PC-9 (cell line): ENCODE data around the gene VTCN1. TPM values are rescaled to one million over a fixed set of nuclear protein-coding genes. Genes with fewer than 3 reads are reported as not detected.
A peak's percentile ranks its signal among the peaks of the same experiment; 100 is the strongest.

Experiments
- BruUV-seq: library from RNA; stranded (reverse); fragments of 400-500 nt; replicated peaks from 2 replicates; lab custom pipeline; 2021; lab: Mats Ljungman, UMichigan
- CTCF ChIA-PET: fragments of 300-600 bp; sonication (Branson Sonifier 250); formaldehyde crosslinking; loops from one replicate; lab custom pipeline; 2022; ENCODE audit warnings: antibody characterized with exemption; lab: Charles Lee
- POLR2A ChIA-PET: fragments of 300-600 bp; sonication (Branson Sonifier 250); formaldehyde crosslinking; loops from one replicate; lab custom pipeline; 2022; ENCODE audit warnings: antibody characterized with exemption; ENCODE audit not compliant: unreplicated experiment; lab: Charles Lee
- DNase-seq, 2 experiments: peaks; one replicate each; pipeline versions ENCODE4 v3.0.0 to v3.0.0-alpha.2; 2015 to 2022; ENCODE audit warnings: mixed read lengths in 1 of 2
- H2AFZ ChIP-seq: fragments of 200-600 bp; sonication (generic); 2 replicates; pipeline ENCODE4 v1.8.1; 2017; ENCODE audit warnings: antibody characterized with exemption
- H3F3A ChIP-seq: fragments of 200-600 bp; sonication (generic); 2 replicates; pipeline ENCODE4 v1.8.1; 2017; ENCODE audit warnings: antibody characterized with exemption, mild to moderate bottlenecking, low read depth; ENCODE audit not compliant: insufficient read depth
- H3K27ac ChIP-seq: fragments of 200-600 bp; sonication (generic); 2 replicates; pipeline ENCODE4 v1.6.1; 2016; ENCODE audit warnings: mixed run types
- H3K27me3 ChIP-seq: fragments of 200-600 bp; sonication (generic); 2 replicates; pipeline ENCODE4 v1.6.1; 2016; ENCODE audit warnings: low read depth, mixed run types; ENCODE audit not compliant: insufficient read depth
- H3K36me3 ChIP-seq: fragments of 200-600 bp; sonication (generic); 2 replicates; pipeline ENCODE4 v1.6.1; 2016; ENCODE audit warnings: low read depth, mixed run types
- H3K4me1 ChIP-seq: fragments of 200-600 bp; sonication (generic); replicated peaks from 2 replicates; pipeline ENCODE4 v1.6.1; 2016; ENCODE audit warnings: mixed run types; ENCODE audit not compliant: insufficient read depth
- H3K4me2 ChIP-seq: fragments of 200-600 bp; sonication (generic); 2 replicates; pipeline ENCODE4 v1.6.1; 2017; ENCODE audit warnings: mixed run types
- H3K4me3 ChIP-seq: fragments of 200-600 bp; sonication (generic); 2 replicates; pipeline ENCODE4 v1.6.1; 2016; ENCODE audit warnings: mixed run types
- H3K79me2 ChIP-seq: fragments of 200-600 bp; sonication (generic); 2 replicates; pipeline ENCODE4 v1.6.1; 2017; ENCODE audit warnings: low read depth, mixed run types
- H3K9me2 ChIP-seq: fragments of 200-600 bp; sonication (generic); 2 replicates; pipeline ENCODE4 v1.8.1; 2017; ENCODE audit warnings: mild to moderate bottlenecking; ENCODE audit not compliant: insufficient read depth
- H3K9me3 ChIP-seq: fragments of 200-600 bp; sonication (generic); 2 replicates; pipeline ENCODE4 v1.8.1; 2016; ENCODE audit warnings: low read depth; ENCODE audit not compliant: insufficient read depth
- H4K20me1 ChIP-seq: fragments of 200-600 bp; sonication (generic); 2 replicates; pipeline ENCODE4 v1.8.1; 2017; ENCODE audit not compliant: insufficient read depth
- EZH2 ChIP-seq: fragments of 200-600 bp; sonication (generic); IDR thresholded peaks from 2 replicates; pipeline ENCODE4 v1.8.0; 2017; ENCODE audit warnings: antibody characterized with exemption, low read depth
- intact Hi-C: fragments of 100-400 bp; cut with micrococcal nuclease; formaldehyde crosslinking; loops from one replicate; pipeline ENCODE4 v1.10.0; 2022; ENCODE audit not compliant: unreplicated experiment
- total RNA-seq: library from RNA; stranded (reverse); gene quantifications from 2 replicates; pipeline ENCODE4 v1.2.3, GENCODE V29; 2021
- TF ChIP-seq, protein P1 (sequence below): fragments of 200-600 bp; sonication (generic); conservative IDR thresholded peaks from 2 replicates; pipeline ENCODE4 v1.6.1; 2017; ENCODE audit warnings: mixed run types, antibody characterized with exemption, mild to moderate bottlenecking, moderate library complexity

Gene VTCN1
- total RNA-seq, 1 experiment from 2014 or later: 5.0 TPM

DNA sequence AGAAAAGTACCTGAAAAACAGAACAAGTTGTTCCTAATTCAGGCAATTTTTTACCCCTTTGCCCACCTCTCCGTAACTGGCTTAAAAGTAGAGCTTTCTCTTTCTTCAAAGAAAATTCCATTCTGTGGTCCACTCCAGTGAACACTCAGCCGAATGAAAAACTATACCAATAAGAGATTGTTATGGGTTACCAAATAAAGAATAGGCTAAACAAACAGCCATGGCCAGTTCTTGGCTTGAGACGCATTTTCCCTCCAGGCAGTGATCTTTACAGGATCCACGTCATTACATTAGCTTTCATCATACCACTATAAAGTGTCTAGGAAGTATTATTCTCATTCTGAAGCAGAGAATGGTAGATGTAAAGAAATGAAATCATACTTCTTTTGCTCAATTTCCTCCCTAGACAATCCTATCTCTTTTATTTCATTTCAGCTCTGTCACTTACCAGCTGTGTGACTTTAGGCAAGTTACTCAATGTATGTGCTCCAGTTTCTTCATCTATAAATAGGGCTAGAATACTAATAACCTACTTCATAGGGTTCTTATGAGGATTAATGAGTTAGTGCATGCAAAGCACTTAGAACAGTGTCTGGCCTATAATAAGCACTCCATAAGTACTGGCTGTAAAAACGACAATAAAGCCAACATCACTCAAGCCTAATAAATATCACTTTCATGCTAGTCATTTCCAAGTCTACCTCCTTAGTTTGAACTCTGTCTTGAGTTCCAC lies 62.7 kb downstream of the VTCN1 start:
- Histone ChIP-seq H3K9me3 (no peaks in the 10 kb centered on the region), H3K27ac (peak overlapping the region; percentile 89), H2AFZ (no peak overlapping the region), H3K36me3 (no peaks in the 10 kb centered on the region), H3K9me2 (no peaks in the 10 kb centered on the region), H3K27me3 (no peaks in the 10 kb centered on the region), H4K20me1 (no peaks in the 10 kb centered on the region), H3K4me1 (peaks cover 41% of the 10 kb centered on the region), H3F3A (peaks cover 33% of the 10 kb centered on the region), H3K79me2 (no peaks in the 10 kb centered on the region), H3K4me3 (peak overlapping the region; percentile 9; the same call in 1 of the 2 replicates), H3K4me2 (peak overlapping the region; percentile 73)
- ChIA-PET POLR2A (no interaction called here), CTCF (interaction anchor here (0.6 kb wide), 1 partner anchor 39 kb away, joined by 8 read pairs; no protein-coding TSS in a partner anchor)
- BruUV-seq: no TSS peak
- peak; percentile 41 to 96 for DNase-seq
- intact Hi-C loops: loop anchor here (1.0 to 2.0 kb wide), 2 partner anchors 63 to 121 kb away; partner anchors contain the start of gene VTCN1
- no peak for TF ChIP-seq EZH2
- TF ChIP-seq, protein P1, sequence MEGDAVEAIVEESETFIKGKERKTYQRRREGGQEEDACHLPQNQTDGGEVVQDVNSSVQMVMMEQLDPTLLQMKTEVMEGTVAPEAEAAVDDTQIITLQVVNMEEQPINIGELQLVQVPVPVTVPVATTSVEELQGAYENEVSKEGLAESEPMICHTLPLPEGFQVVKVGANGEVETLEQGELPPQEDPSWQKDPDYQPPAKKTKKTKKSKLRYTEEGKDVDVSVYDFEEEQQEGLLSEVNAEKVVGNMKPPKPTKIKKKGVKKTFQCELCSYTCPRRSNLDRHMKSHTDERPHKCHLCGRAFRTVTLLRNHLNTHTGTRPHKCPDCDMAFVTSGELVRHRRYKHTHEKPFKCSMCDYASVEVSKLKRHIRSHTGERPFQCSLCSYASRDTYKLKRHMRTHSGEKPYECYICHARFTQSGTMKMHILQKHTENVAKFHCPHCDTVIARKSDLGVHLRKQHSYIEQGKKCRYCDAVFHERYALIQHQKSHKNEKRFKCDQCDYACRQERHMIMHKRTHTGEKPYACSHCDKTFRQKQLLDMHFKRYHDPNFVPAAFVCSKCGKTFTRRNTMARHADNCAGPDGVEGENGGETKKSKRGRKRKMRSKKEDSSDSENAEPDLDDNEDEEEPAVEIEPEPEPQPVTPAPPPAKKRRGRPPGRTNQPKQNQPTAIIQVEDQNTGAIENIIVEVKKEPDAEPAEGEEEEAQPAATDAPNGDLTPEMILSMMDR: no peak

GRCh38 chr1:117147341-117147831 lies 63.3 kb downstream of the VTCN1 start:
- H3K79me2 ChIP-seq: no peaks in the 10 kb centered on the region
- ChIA-PET POLR2A (interaction anchor here (0.9 kb wide), 1 partner anchor 64 kb away, joined by 7 read pairs; the partner anchor contains the start of gene VTCN1), CTCF (interaction anchor here (0.6 kb wide), 1 partner anchor 40 kb away, joined by 8 read pairs; no protein-coding TSS in a partner anchor)
- peaks cover 41% of the 10 kb centered on the region for H3K4me1 ChIP-seq
- peaks cover 33% of the 10 kb centered on the region for H3F3A ChIP-seq
- no peaks in the 10 kb centered on the region for H4K20me1 ChIP-seq
- peak overlapping the region; percentile 73 for H3K4me2 ChIP-seq
- H3K27me3 ChIP-seq: no peaks in the 10 kb centered on the region
- TF ChIP-seq, protein P1: no peak
- TF ChIP-seq EZH2: no peak
- peak in 1 of 2 experiments; percentile 7 for DNase-seq
- H3K9me2 ChIP-seq: no peaks in the 10 kb centered on the region
- TSS peak; percentile 59 for BruUV-seq
- H3K9me3 ChIP-seq: no peaks in the 10 kb centered on the region
- no peak overlapping the region for H2AFZ ChIP-seq
- intact Hi-C loops: loop anchor here (1.0 to 2.0 kb wide), 2 partner anchors 63 to 122 kb away; partner anchors contain the start of gene VTCN1
- H3K4me3 ChIP-seq: peak overlapping the region; percentile 9; the same call in 1 of the 2 replicates
- no peaks in the 10 kb centered on the region for H3K36me3 ChIP-seq
- H3K27ac ChIP-seq: peak overlapping the region; percentile 89

DNA sequence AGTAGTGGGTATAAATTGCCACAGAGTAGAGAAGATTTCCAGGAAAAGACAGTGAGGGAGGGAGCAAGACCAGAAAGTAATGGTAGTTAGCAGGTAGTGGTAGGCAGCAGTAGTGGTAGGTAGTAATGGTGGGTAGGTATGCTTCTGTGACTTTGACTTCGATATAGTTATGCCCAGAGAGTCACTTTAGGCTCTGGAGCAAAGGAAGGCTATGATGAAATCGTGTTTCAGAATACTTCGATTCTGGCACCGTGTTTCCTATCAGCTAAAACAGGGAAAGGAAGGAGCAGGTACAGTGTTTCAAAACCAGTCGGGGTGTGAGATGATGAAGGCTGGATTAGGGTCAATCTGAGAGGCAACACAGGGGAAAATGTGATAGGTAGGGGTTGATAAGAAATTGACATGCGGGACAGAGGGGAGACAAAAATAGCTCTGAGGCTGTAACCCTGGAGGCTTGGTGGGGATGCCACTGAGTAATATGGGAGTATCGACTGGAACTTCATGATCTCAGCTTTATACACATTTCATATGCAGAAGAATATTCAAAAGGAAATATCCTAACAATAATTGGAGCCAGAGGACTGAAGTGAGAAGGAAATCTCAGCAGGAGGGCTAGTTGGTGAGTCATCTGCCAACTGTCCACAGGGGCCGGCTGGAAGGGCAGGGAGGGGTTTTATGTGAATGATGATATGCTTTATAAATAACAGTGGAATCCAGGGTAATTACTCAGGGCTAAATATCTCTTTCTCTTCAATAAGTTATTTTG lies 64.0 kb downstream of the VTCN1 start:
- ChIA-PET CTCF (no interaction called here), POLR2A (interaction anchor here (0.5 to 0.9 kb wide), 2 partner anchors 9 to 64 kb away, joined by 5 to 7 read pairs; partner anchors contain the start of gene VTCN1)
- H3K4me2 ChIP-seq: peak overlapping the region; percentile 73

More for the DNA sequence above, 64.0 kb downstream of the VTCN1 start:
- H3K36me3 ChIP-seq: no peaks in the 10 kb centered on the region
- BruUV-seq: no TSS peak
- H3K27me3 ChIP-seq: no peaks in the 10 kb centered on the region
- H4K20me1 ChIP-seq: no peaks in the 10 kb centered on the region
- H3K27ac ChIP-seq: peak overlapping the region; percentile 89
- intact Hi-C loops: loop anchor here (1.0 to 2.0 kb wide), 2 partner anchors 64 to 123 kb away; partner anchors contain the start of gene VTCN1
- TF ChIP-seq, protein P1: no peak
- TF ChIP-seq EZH2: no peak
- H3F3A ChIP-seq: peaks cover 33% of the 10 kb centered on the region
- H2AFZ ChIP-seq: peak overlapping the region; percentile 70
- peaks cover 41% of the 10 kb centered on the region for H3K4me1 ChIP-seq
- no peaks in the 10 kb centered on the region for H3K9me3 ChIP-seq
- no peaks in the 10 kb centered on the region for H3K79me2 ChIP-seq
- H3K9me2 ChIP-seq: no peaks in the 10 kb centered on the region
- peak; percentile 79 to 99 for DNase-seq
- H3K4me3 ChIP-seq: peak overlapping the region; percentile 27; the same call in 1 of the 2 replicates
